GM23338 (cell line): ENCODE data around the gene SASH1. TPM values are rescaled to one million over a fixed set of nuclear protein-coding genes. Genes with fewer than 3 reads are reported as not detected.

Source experiments
- ATAC-seq: fragments of 200-7000 bp; cut with Tn5 transposase; 3 replicates; pipeline ENCODE4 v1.9.1; 2020
- DNase-seq: peaks from one replicate; pipeline ENCODE4 v3.0.0-alpha.2; 2015; ENCODE audit warnings: low spot score
- H2AFZ ChIP-seq: fragments of 200-600 bp; sonication (generic); 2 replicates; pipeline ENCODE4 v1.8.0; 2016; ENCODE audit warnings: antibody characterized with exemption, mild to moderate bottlenecking, moderate library complexity
- H3F3A ChIP-seq: fragments of 200-600 bp; sonication (generic); replicated peaks from 2 replicates; pipeline ENCODE4 v1.8.0; 2017; ENCODE audit warnings: antibody characterized with exemption, mixed run types, low read depth
- H3K27ac ChIP-seq: fragments of 200-600 bp; sonication (generic); 2 replicates; pipeline ENCODE4 v1.6.1; 2016; ENCODE audit warnings: low read depth
- H3K27me3 ChIP-seq: fragments of 200-600 bp; sonication (generic); 2 replicates; pipeline ENCODE4 v1.8.0; 2016; ENCODE audit warnings: mild to moderate bottlenecking, mixed run types, moderate library complexity; ENCODE audit not compliant: insufficient read depth
- H3K36me3 ChIP-seq: fragments of 200-600 bp; sonication (generic); 2 replicates; pipeline ENCODE4 v1.8.0; 2016; ENCODE audit warnings: mild to moderate bottlenecking; ENCODE audit not compliant: insufficient read depth
- H3K4me1 ChIP-seq: fragments of 200-600 bp; sonication (generic); 2 replicates; pipeline ENCODE4 v1.8.0; 2016; ENCODE audit warnings: mild to moderate bottlenecking, moderate library complexity; ENCODE audit not compliant: insufficient read depth
- H3K4me2 ChIP-seq: fragments of 200-600 bp; sonication (generic); 2 replicates; pipeline ENCODE4 v1.7.1; 2017; ENCODE audit warnings: mixed run types
- H3K4me3 ChIP-seq: fragments of 200-600 bp; sonication (generic); 2 replicates; pipeline ENCODE4 v1.6.1; 2016; ENCODE audit warnings: mixed run types
- H3K79me2 ChIP-seq: fragments of 200-600 bp; sonication (generic); replicated peaks from 2 replicates; pipeline ENCODE4 v1.8.0; 2017; ENCODE audit warnings: mild to moderate bottlenecking; ENCODE audit not compliant: insufficient read depth
- H3K9me2 ChIP-seq: fragments of 200-600 bp; sonication (generic); 2 replicates; pipeline ENCODE4 v1.8.0; 2017; ENCODE audit not compliant: insufficient read depth
- H4K20me1 ChIP-seq: fragments of 200-600 bp; sonication (generic); replicated peaks from 2 replicates; pipeline ENCODE4 v1.8.0; 2017; ENCODE audit warnings: mild to moderate bottlenecking; ENCODE audit not compliant: insufficient read depth
- H3K27ac Mint-ChIP-seq: 2 replicates; pipeline ENCODE4 v1.8.0; 2020; ENCODE audit warnings: inconsistent platforms, mild to moderate bottlenecking, moderate library complexity, mixed read lengths
- H3K27me3 Mint-ChIP-seq: 3 replicates; pipeline ENCODE4 v1.8.0; 2022; ENCODE audit warnings: low read depth, mild to moderate bottlenecking, moderate library complexity, mixed read lengths, inconsistent platforms; ENCODE audit not compliant: insufficient read depth, poor library complexity
- H3K36me3 Mint-ChIP-seq: 3 replicates; pipeline ENCODE4 v1.8.0; 2021; ENCODE audit warnings: low read depth, mild to moderate bottlenecking, inconsistent platforms, moderate library complexity, mixed read lengths
- H3K4me1 Mint-ChIP-seq: 3 replicates; pipeline ENCODE4 v1.8.0; 2020; ENCODE audit warnings: mild to moderate bottlenecking, inconsistent platforms, mixed read lengths
- H3K4me3 Mint-ChIP-seq: 3 replicates; pipeline ENCODE4 v1.8.0; 2021; ENCODE audit warnings: moderate library complexity, mild to moderate bottlenecking, inconsistent platforms, mixed read lengths
- H3K9me3 Mint-ChIP-seq: 3 replicates; pipeline ENCODE4 v1.8.0; 2020; ENCODE audit warnings: moderate library complexity, mild to moderate bottlenecking, inconsistent platforms, mixed read lengths
- CREB1 ChIP-seq: fragments of 250-450 bp; sonication (Bioruptor Pico); IDR thresholded peaks from 2 replicates; pipeline ENCODE4 v1.5.0; 2020; ENCODE audit warnings: low read depth, mild to moderate bottlenecking, moderate library complexity
- EZH2 ChIP-seq: fragments of 200-600 bp; sonication (generic); IDR thresholded peaks from one replicate; pipeline ENCODE4 v1.8.0; 2017; ENCODE audit warnings: antibody characterized with exemption, mild to moderate bottlenecking, low read depth; ENCODE audit not compliant: unreplicated experiment
- EZH2phosphoT487 ChIP-seq: fragments of 200-600 bp; sonication (generic); IDR thresholded peaks from one replicate; pipeline ENCODE4 v1.8.1; 2018; ENCODE audit warnings: antibody characterized with exemption; ENCODE audit not compliant: unreplicated experiment
- JUNB ChIP-seq: IDR thresholded peaks from one replicate; pipeline ENCODE4 v1.6.1; 2016; ENCODE audit warnings: antibody characterized with exemption; ENCODE audit not compliant: unreplicated experiment
- NANOG ChIP-seq: IDR thresholded peaks from 2 replicates; pipeline ENCODE4 v1.6.1; 2016; ENCODE audit warnings: antibody characterized with exemption, borderline replicate concordance
- POLR2AphosphoS5 ChIP-seq: IDR thresholded peaks from 2 replicates; pipeline ENCODE4 v1.6.1; 2016; ENCODE audit warnings: antibody characterized with exemption, low read depth
- STAT1 ChIP-seq: IDR thresholded peaks from one replicate; pipeline ENCODE4 v1.6.1; 2016; ENCODE audit warnings: antibody characterized with exemption; ENCODE audit not compliant: unreplicated experiment
- ZNF114 ChIP-seq: fragments of 250-450 bp; sonication (Bioruptor Pico); IDR thresholded peaks from 2 replicates; pipeline ENCODE4 v1.5.0; 2020; ENCODE audit warnings: mild to moderate bottlenecking, moderate library complexity
- ZNF331 ChIP-seq: fragments of 250-450 bp; sonication (Bioruptor Pico); IDR thresholded peaks from 2 replicates; pipeline ENCODE4 v1.5.0; 2020; ENCODE audit warnings: low read depth, mild to moderate bottlenecking, moderate library complexity
- polyA plus RNA-seq: library from polyadenylated mRNA; unstranded; fragments of >200 nt; fragmentation: Nextera tagmentation; extraction: Ambion mirVana; gene quantifications from 2 replicates; pipeline ENCODE4 v1.2.1, GENCODE V29; 2016
- total RNA-seq: library from RNA; depleted of rRNA; stranded (reverse); fragments of >200 nt; shearing (Covaris generic); gene quantifications from 2 replicates; pipeline ENCODE4 v1.2.3, GENCODE V29; 2014
- TF ChIP-seq, protein P1 (sequence below): IDR thresholded peaks from one replicate; pipeline ENCODE4 v1.6.1; 2018; ENCODE audit warnings: antibody characterized with exemption; ENCODE audit not compliant: unreplicated experiment
- TF ChIP-seq, protein P2 (sequence below): IDR thresholded peaks from 2 replicates; pipeline ENCODE4 v1.6.1; 2016; ENCODE audit warnings: antibody characterized with exemption
- TF ChIP-seq, protein P3 (sequence below): fragments of 250-450 bp; sonication (Bioruptor Pico); IDR thresholded peaks from 2 replicates; pipeline ENCODE4 v1.5.0; 2020; ENCODE audit warnings: mild to moderate bottlenecking, moderate library complexity
- TF ChIP-seq, protein P4 (sequence below), 2 experiments: fragments of 200-600 bp in 1 of 2; sonication (generic) in 1 of 2; conservative IDR thresholded peaks; 2 replicates each; pipeline versions ENCODE4 v1.5.1 to v1.6.1; 2016 to 2017; ENCODE audit warnings: antibody characterized with exemption in 2 of 2, low read depth in 2 of 2, mild to moderate bottlenecking in 2 of 2, moderate library complexity in 1 of 2

Gene SASH1
- total and polyA plus RNA-seq, 2 experiments from 2014 or later = 8.2 to 30.2 TPM

DNA sequence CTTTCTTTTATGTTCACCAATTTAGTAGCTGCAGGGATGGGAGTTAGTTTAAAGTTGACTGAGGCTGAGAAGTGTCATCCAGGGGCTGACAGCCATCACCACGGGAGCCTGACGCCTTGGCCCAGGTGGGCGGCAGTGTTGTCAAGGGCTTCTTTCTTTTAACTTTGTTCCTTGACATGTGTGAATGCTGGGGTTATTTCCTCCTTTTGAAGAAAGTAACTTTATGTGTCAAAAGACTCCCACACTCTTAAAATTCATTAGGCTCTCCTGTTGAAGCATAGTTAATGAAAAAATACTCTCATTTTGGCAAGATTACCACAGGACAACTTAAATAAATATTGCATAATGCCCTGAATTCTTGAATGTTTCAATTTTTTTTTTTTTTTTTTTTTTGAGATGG lies 50.0 kb downstream of the SASH1 start:
- Histone ChIP-seq H3K4me1 (no peaks in the 10 kb centered on the region), H3K79me2 (peaks cover 24% of the 10 kb centered on the region), H4K20me1 (peaks cover 10% of the 10 kb centered on the region; the same call in 1 of the 2 replicates), H3K4me3 (no peak overlapping the region), H3K9me2 (no peaks in the 10 kb centered on the region), H3K27me3 (no peaks in the 10 kb centered on the region), H3K36me3 (no peaks in the 10 kb centered on the region), H3F3A (no peaks in the 10 kb centered on the region), H3K27ac (no peak overlapping the region), H2AFZ (no peak overlapping the region), H3K4me2 (no peak overlapping the region)
- Mint-ChIP-seq H3K36me3 (peaks cover 27% of the 10 kb centered on the region; the same call in 2 of the 3 replicates), H3K4me1 (peaks cover 6% of the 10 kb centered on the region), H3K27ac (no peak overlapping the region), H3K4me3 (no peak overlapping the region), H3K9me3 (no peaks in the 10 kb centered on the region), H3K27me3 (peaks cover 1% of the 10 kb centered on the region)
- DNase-seq (no peak), ATAC-seq (no peak)
- TF ChIP-seq, protein P1, sequence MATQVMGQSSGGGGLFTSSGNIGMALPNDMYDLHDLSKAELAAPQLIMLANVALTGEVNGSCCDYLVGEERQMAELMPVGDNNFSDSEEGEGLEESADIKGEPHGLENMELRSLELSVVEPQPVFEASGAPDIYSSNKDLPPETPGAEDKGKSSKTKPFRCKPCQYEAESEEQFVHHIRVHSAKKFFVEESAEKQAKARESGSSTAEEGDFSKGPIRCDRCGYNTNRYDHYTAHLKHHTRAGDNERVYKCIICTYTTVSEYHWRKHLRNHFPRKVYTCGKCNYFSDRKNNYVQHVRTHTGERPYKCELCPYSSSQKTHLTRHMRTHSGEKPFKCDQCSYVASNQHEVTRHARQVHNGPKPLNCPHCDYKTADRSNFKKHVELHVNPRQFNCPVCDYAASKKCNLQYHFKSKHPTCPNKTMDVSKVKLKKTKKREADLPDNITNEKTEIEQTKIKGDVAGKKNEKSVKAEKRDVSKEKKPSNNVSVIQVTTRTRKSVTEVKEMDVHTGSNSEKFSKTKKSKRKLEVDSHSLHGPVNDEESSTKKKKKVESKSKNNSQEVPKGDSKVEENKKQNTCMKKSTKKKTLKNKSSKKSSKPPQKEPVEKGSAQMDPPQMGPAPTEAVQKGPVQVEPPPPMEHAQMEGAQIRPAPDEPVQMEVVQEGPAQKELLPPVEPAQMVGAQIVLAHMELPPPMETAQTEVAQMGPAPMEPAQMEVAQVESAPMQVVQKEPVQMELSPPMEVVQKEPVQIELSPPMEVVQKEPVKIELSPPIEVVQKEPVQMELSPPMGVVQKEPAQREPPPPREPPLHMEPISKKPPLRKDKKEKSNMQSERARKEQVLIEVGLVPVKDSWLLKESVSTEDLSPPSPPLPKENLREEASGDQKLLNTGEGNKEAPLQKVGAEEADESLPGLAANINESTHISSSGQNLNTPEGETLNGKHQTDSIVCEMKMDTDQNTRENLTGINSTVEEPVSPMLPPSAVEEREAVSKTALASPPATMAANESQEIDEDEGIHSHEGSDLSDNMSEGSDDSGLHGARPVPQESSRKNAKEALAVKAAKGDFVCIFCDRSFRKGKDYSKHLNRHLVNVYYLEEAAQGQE = no peak
- TF ChIP-seq STAT1 (no peak), CREB1 (no peak), POLR2AphosphoS5 (no peak), ZNF114 (CRISPR knock-in tag) (no peak), ZNF331 (CRISPR knock-in tag) (no peak), JUNB (no peak), NANOG (no peak), EZH2 (no peak), EZH2phosphoT487 (no peak)
- TF ChIP-seq, protein P2, sequence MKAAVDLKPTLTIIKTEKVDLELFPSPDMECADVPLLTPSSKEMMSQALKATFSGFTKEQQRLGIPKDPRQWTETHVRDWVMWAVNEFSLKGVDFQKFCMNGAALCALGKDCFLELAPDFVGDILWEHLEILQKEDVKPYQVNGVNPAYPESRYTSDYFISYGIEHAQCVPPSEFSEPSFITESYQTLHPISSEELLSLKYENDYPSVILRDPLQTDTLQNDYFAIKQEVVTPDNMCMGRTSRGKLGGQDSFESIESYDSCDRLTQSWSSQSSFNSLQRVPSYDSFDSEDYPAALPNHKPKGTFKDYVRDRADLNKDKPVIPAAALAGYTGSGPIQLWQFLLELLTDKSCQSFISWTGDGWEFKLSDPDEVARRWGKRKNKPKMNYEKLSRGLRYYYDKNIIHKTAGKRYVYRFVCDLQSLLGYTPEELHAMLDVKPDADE = no peak
- TF ChIP-seq, protein P3, sequence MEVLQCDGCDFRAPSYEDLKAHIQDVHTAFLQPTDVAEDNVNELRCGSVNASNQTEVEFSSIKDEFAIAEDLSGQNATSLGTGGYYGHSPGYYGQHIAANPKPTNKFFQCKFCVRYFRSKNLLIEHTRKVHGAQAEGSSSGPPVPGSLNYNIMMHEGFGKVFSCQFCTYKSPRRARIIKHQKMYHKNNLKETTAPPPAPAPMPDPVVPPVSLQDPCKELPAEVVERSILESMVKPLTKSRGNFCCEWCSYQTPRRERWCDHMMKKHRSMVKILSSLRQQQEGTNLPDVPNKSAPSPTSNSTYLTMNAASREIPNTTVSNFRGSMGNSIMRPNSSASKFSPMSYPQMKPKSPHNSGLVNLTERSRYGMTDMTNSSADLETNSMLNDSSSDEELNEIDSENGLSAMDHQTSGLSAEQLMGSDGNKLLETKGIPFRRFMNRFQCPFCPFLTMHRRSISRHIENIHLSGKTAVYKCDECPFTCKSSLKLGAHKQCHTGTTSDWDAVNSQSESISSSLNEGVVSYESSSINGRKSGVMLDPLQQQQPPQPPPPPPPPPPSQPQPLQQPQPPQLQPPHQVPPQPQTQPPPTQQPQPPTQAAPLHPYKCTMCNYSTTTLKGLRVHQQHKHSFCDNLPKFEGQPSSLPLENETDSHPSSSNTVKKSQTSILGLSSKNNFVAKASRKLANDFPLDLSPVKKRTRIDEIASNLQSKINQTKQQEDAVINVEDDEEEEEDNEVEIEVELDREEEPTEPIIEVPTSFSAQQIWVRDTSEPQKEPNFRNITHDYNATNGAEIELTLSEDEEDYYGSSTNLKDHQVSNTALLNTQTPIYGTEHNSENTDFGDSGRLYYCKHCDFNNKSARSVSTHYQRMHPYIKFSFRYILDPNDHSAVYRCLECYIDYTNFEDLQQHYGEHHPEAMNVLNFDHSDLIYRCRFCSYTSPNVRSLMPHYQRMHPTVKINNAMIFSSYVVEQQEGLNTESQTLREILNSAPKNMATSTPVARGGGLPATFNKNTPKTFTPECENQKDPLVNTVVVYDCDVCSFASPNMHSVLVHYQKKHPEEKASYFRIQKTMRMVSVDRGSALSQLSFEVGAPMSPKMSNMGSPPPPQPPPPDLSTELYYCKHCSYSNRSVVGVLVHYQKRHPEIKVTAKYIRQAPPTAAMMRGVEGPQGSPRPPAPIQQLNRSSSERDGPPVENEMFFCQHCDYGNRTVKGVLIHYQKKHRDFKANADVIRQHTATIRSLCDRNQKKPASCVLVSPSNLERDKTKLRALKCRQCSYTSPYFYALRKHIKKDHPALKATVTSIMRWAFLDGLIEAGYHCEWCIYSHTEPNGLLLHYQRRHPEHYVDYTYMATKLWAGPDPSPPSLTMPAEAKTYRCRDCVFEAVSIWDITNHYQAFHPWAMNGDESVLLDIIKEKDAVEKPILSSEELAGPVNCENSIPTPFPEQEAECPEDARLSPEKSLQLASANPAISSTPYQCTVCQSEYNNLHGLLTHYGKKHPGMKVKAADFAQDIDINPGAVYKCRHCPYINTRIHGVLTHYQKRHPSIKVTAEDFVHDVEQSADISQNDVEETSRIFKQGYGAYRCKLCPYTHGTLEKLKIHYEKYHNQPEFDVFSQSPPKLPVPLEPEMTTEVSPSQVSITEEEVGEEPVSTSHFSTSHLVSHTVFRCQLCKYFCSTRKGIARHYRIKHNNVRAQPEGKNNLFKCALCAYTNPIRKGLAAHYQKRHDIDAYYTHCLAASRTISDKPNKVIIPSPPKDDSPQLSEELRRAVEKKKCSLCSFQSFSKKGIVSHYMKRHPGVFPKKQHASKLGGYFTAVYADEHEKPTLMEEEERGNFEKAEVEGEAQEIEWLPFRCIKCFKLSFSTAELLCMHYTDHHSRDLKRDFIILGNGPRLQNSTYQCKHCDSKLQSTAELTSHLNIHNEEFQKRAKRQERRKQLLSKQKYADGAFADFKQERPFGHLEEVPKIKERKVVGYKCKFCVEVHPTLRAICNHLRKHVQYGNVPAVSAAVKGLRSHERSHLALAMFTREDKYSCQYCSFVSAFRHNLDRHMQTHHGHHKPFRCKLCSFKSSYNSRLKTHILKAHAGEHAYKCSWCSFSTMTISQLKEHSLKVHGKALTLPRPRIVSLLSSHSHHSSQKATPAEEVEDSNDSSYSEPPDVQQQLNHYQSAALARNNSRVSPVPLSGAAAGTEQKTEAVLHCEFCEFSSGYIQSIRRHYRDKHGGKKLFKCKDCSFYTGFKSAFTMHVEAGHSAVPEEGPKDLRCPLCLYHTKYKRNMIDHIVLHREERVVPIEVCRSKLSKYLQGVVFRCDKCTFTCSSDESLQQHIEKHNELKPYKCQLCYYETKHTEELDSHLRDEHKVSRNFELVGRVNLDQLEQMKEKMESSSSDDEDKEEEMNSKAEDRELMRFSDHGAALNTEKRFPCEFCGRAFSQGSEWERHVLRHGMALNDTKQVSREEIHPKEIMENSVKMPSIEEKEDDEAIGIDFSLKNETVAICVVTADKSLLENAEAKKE = no peak
- TF ChIP-seq, protein P4, sequence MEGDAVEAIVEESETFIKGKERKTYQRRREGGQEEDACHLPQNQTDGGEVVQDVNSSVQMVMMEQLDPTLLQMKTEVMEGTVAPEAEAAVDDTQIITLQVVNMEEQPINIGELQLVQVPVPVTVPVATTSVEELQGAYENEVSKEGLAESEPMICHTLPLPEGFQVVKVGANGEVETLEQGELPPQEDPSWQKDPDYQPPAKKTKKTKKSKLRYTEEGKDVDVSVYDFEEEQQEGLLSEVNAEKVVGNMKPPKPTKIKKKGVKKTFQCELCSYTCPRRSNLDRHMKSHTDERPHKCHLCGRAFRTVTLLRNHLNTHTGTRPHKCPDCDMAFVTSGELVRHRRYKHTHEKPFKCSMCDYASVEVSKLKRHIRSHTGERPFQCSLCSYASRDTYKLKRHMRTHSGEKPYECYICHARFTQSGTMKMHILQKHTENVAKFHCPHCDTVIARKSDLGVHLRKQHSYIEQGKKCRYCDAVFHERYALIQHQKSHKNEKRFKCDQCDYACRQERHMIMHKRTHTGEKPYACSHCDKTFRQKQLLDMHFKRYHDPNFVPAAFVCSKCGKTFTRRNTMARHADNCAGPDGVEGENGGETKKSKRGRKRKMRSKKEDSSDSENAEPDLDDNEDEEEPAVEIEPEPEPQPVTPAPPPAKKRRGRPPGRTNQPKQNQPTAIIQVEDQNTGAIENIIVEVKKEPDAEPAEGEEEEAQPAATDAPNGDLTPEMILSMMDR (conservative IDR thresholded peaks at IDR 0.05; ENCODE audit: low read depth in 2 of 2) = no peak
